Stomach (tissue), 9 donors: ENCODE data around the gene EDEM3. TPM values are rescaled to one million over a fixed set of nuclear protein-coding genes. Genes with fewer than 3 reads are reported as not detected.

Source experiments
- DNase-seq, 2 donors: peaks; one replicate each; pipeline versions ENCODE4 v3.0.0 to v3.0.0-alpha.2; 2013 to 2019
- H3K27ac ChIP-seq, 5 donors: fragments of 200-600 bp in 4 of 5; sonication (generic) in 4 of 5; one replicate each; pipeline ENCODE4 v1.5.1; 2013 to 2019; ENCODE audit warnings: mild to moderate bottlenecking in 1 of 5, moderate library complexity in 1 of 5
- H3K27me3 ChIP-seq, 3 donors: fragments of 200-600 bp; sonication (generic); one replicate each; pipeline ENCODE4 v1.5.1; 2017 to 2019; ENCODE audit warnings: mixed run types in 1 of 3
- H3K36me3 ChIP-seq, 4 donors: fragments of 200-600 bp; sonication (generic); 1 replicate in 3 of 4; 2 replicates in 1 of 4; pipeline ENCODE4 v1.5.1; 2016 to 2019
- H3K4me1 ChIP-seq, 4 donors: fragments of 200-600 bp; sonication (generic); one replicate each; pipeline ENCODE4 v1.5.1; 2016 to 2019
- H3K4me3 ChIP-seq, 4 donors: fragments of 200-600 bp; sonication (generic) in 3 of 4; one replicate each; pipeline ENCODE4 v1.5.1; 2016 to 2019; ENCODE audit warnings: mild to moderate bottlenecking in 1 of 4
- H3K9me3 ChIP-seq, 4 donors: fragments of 200-600 bp; sonication (generic); one replicate each; pipeline ENCODE4 v1.5.1; 2016 to 2019
- CTCF ChIP-seq, 7 experiments: fragments of 450-650 bp in 4 of 7; fragments of 200-600 bp in 3 of 7; sonication (generic) in 3 of 7; IDR thresholded peaks; one replicate each; pipeline ENCODE4 v1.5.1; 2016 to 2019; ENCODE audit warnings: antibody characterized with exemption in 7 of 7, control low read depth in 2 of 7, mild to moderate bottlenecking in 1 of 7
- EP300 ChIP-seq: sonication (generic); formaldehyde crosslinking; IDR thresholded peaks from one replicate; pipeline ENCODE4 v1.6.1; 2017; ENCODE audit warnings: antibody characterized with exemption
- POLR2A ChIP-seq, 4 donors: fragments of 450-650 bp; IDR thresholded peaks; one replicate each; pipeline ENCODE4 v1.6.1; 2016; ENCODE audit warnings: antibody characterized with exemption in 4 of 4, control low read depth in 2 of 4, mild to moderate bottlenecking in 1 of 4, moderate library complexity in 1 of 4
- POLR2AphosphoS5 ChIP-seq, 3 donors: sonication (generic); formaldehyde crosslinking; IDR thresholded peaks; one replicate each; pipeline ENCODE4 v1.6.1; 2016; ENCODE audit warnings: antibody characterized with exemption in 3 of 3
- WGBS, 5 donors: extraction: QIAGEN DNeasy Blood & Tissue Kit in 3 of 5; methylation state at CpG; one replicate each; pipeline versions ENCODE4 v1.1.5 to v1.1.7; 2013 to 2018; 5-methylcytosine and 5-hydroxymethylcytosine counted together
- intact Hi-C: fragments of 100-400 bp; cut with DNase I; formaldehyde crosslinking; loops from one replicate; pipeline ENCODE4 v1.15.1; 2023; ENCODE audit warnings: low total_unique reads
- polyA plus RNA-seq, 3 donors: library from polyadenylated mRNA; stranded (reverse); fragments of 200-250 nt; gene quantifications; one replicate each; pipeline ENCODE4 v1.2.3, GENCODE V29; 2013
- total RNA-seq, 5 donors: library from RNA; depleted of rRNA; stranded (reverse); fragments of >200 nt; gene quantifications; one replicate each; pipeline versions ENCODE4 v1.1.0 to v1.2.3, GENCODE V29; 2014 to 2016
- donor health status: healthy with polysubstance abuse.
- donor health status: Bipolar disorder and iron deficiency.
- donor health status: healthy.

The EDEM3 gene
- total and polyA plus RNA-seq, 8 donors, result 8.1 to 144 (median 24.9) TPM

- intact Hi-C loops, result no loop called here
- no peaks in the 10 kb centered on the region for H3K36me3 ChIP-seq
- H3K27ac ChIP-seq, result peak overlapping the region in 4 of 5 donors; percentile 15 to 61 (median 47)
- 24 to 54% (median 35%) methylated on average over 2 of the region's 2 CpGs for WGBS, 5 donors
- DNase-seq, result peak in 1 of 2 donors; percentile 84
- no peaks in the 10 kb centered on the region for H3K9me3 ChIP-seq
- no peak overlapping the region for H3K4me3 ChIP-seq
- no peaks in the 10 kb centered on the region for H3K27me3 ChIP-seq
- TF ChIP-seq CTCF (IDR thresholded peaks at IDR 0.05), result no peak
- TF ChIP-seq POLR2AphosphoS5 (IDR thresholded peaks at IDR 0.05), result peak in 1 of 3 donors; percentile 77
- peaks cover 19 to 70% (median 34%) of the 10 kb centered on the region in 4 donors for H3K4me1 ChIP-seq
Observed at GRCh38 chr1:184743062-184743756, 11.4 kb downstream of the EDEM3 start.

GRCh38 chr1:184740344-184740743, 14.3 kb downstream of the EDEM3 start:
- no peak for TF ChIP-seq EP300
- no peak for TF ChIP-seq POLR2AphosphoS5 (IDR thresholded peaks at IDR 0.05)
- TF ChIP-seq CTCF (IDR thresholded peaks at IDR 0.05), result no peak
- TF ChIP-seq POLR2A (IDR thresholded peaks at IDR 0.05), result no peak
- intact Hi-C loops, result no loop called here
- no peak for DNase-seq
- H3K4me3 ChIP-seq, result no peak overlapping the region
- H3K9me3 ChIP-seq, result no peaks in the 10 kb centered on the region
- WGBS, 5 donors, result 31 to 48% (median 37%) methylated on average over 4 of the region's 4 CpGs
- H3K36me3 ChIP-seq, result peaks cover 0 to 21% (median 19%) of the 10 kb centered on the region in 4 donors
- no peak overlapping the region for H3K27ac ChIP-seq
- H3K27me3 ChIP-seq, result no peaks in the 10 kb centered on the region
- H3K4me1 ChIP-seq, result peaks cover 5 to 53% (median 23%) of the 10 kb centered on the region in 4 donors

GRCh38 chr1:184739796-184740195, 14.9 kb downstream of the EDEM3 start:
- Histone ChIP-seq H3K27ac (no peak overlapping the region), H3K27me3 (no peaks in the 10 kb centered on the region), H3K9me3 (no peaks in the 10 kb centered on the region), H3K4me3 (no peak overlapping the region), H3K36me3 (peaks cover 0 to 26% (median 24%) of the 10 kb centered on the region in 4 donors), H3K4me1 (peaks cover 0 to 47% (median 19%) of the 10 kb centered on the region in 4 donors)
- no peak for DNase-seq
- intact Hi-C loops, result no loop called here
- TF ChIP-seq EP300, result no peak
- TF ChIP-seq POLR2A (IDR thresholded peaks at IDR 0.05), result no peak
- no peak for TF ChIP-seq POLR2AphosphoS5 (IDR thresholded peaks at IDR 0.05)
- TF ChIP-seq CTCF (IDR thresholded peaks at IDR 0.05), result no peak
- WGBS, 5 donors, result 82 to 90% (median 82%) methylated on average over 4 of the region's 4 CpGs

GRCh38 chr1:184739070-184739469, 15.6 kb downstream of the EDEM3 start:
- no peak for DNase-seq
- Histone ChIP-seq H3K4me1 (peaks cover 0 to 42% (median 19%) of the 10 kb centered on the region in 4 donors), H3K27ac (no peak overlapping the region), H3K9me3 (no peaks in the 10 kb centered on the region), H3K4me3 (no peak overlapping the region), H3K27me3 (no peaks in the 10 kb centered on the region), H3K36me3 (peaks cover under 1 to 32% (median 31%) of the 10 kb centered on the region in 4 donors)
- 96 to 98% (median 96%) methylated on average over 1 of the region's 1 CpG for WGBS, 5 donors
- intact Hi-C loops, result no loop called here
- no peak for TF ChIP-seq POLR2A (IDR thresholded peaks at IDR 0.05)
- no peak for TF ChIP-seq POLR2AphosphoS5 (IDR thresholded peaks at IDR 0.05)
- no peak for TF ChIP-seq CTCF (IDR thresholded peaks at IDR 0.05)
- TF ChIP-seq EP300, result no peak
